ENCODE measurements around the gene DCAF4. TPM values are rescaled to one million over a fixed set of nuclear protein-coding genes. Genes with fewer than 3 reads are reported as not detected.

Gene DCAF4
- total and polyA plus RNA-seq, 4 experiments from 2014 or later = 7.2 to 26.9 (median 17.7) TPM

DNA sequence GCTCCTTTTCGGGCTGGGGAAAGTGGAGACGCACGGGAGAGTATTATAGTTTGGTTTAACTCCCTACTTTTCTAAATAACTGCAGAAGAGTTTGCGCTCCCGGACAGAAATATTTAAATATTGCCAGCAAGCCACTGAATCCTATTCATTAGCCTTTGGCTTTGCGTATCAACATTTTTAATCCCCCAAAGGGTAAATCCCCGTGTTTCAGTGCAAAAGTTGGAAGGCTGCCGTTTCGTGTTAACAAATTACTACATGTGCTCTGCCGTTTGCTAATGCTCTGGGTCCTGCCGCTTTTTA, 32.0 kb upstream of the DCAF4 start:
- CTCF ChIA-PET (ENCODE audit: partially characterized antibody) = interaction anchor here (1.0 to 7.6 kb wide), 7 partner anchors 10 to 378 kb away, joined by 3 to 67 read pairs (median 5); no protein-coding TSS in a partner anchor
- peaks cover 26 to 39% of the 10 kb centered on the region in 2 donors for H3K27me3 Mint-ChIP-seq
- H3K27ac Mint-ChIP-seq = peak overlapping the region in 6 of 7 donors; percentile 78 to 91 (median 88)
- H3K4me3 ChIP-seq (ENCODE audit: low read length in 2 of 2) = peak overlapping the region; percentile 78 to 79
- peaks cover 27% of the 10 kb centered on the region for H3K4me1 ChIP-seq (ENCODE audit: insufficient read depth, low read length)
- intact Hi-C loops (cut with micrococcal nuclease) = loop anchor here (1.0 to 10.0 kb wide), 5 partner anchors 11 to 1572 kb away; partner anchors contain the start of genes DCAF4 and SIPA1L1
- H3K36me3 Mint-ChIP-seq = peaks cover 0 to 10% of the 10 kb centered on the region in 2 donors
- no peaks in the 10 kb centered on the region for H3K9me3 Mint-ChIP-seq
- H3K36me3 ChIP-seq (ENCODE audit: insufficient read depth, low read length) = no peaks in the 10 kb centered on the region
- no peak overlapping the region for H3K27ac ChIP-seq (ENCODE audit: low read depth, low read length)
- DNase-seq = no peak
- H3K4me1 Mint-ChIP-seq = peaks cover 12 to 29% (median 22%) of the 10 kb centered on the region in 4 donors
- POLR2A ChIA-PET (ENCODE audit: partially characterized antibody) = interaction anchor here (0.6 to 2.5 kb wide), 4 partner anchors 31 to 377 kb away, joined by 3 to 9 read pairs (median 5); partner anchors contain the start of gene DCAF4
- H3K27me3 ChIP-seq (ENCODE audit: insufficient read depth, low read length) = peaks cover 9% of the 10 kb centered on the region
- H3K4me3 Mint-ChIP-seq = peak overlapping the region; percentile 88 to 99 (median 95)
- no peaks in the 10 kb centered on the region for H3K9me3 ChIP-seq (ENCODE audit: control insufficient read depth in 1 of 2, low read length in 2 of 2)

DNA sequence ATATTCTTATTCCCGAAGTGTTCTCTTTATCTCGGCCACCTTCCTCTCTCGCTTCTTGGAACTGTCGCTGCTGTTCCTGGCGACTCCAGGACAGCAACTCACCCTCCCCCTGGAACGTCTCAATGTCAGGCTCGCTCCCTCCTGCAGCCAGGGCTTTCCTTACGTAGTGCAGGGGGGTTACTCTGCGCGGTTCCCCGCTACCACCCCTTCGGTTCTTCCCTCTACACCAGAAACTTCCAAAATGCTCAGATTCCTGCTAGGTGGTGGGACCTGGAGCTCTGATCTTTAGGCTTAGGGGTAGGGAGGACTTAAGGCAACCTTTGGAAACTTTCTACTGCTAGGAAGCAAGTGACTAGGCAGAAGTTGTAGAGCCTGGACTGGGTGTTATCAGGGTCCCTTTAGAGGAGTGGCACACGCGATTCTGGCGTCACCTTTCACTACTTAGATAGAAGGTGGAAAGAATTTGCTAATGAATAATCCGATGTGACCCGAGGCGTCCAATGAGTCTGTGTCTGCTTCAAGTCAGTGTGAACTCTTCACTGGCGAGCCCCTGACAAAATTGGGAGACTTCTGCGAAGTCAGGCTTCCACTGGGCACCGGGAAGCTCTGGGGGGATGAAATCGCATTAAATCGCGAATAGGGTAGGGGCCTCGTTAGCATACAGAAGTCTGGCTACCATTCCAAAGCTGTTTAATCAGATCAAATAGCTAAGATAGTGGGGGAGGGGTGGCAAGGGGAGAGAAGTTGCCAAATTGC, 31.5 kb upstream of the DCAF4 start:
- intact Hi-C loops (cut with micrococcal nuclease) = loop anchor here (1.0 to 10.0 kb wide), 5 partner anchors 10 to 1572 kb away; partner anchors contain the start of genes DCAF4 and SIPA1L1
- H3K4me3 ChIP-seq (ENCODE audit: low read length in 2 of 2) = peak overlapping the region; percentile 78 to 79
- no peaks in the 10 kb centered on the region for H3K36me3 ChIP-seq (ENCODE audit: insufficient read depth, low read length)
- H3K9me3 ChIP-seq (ENCODE audit: control insufficient read depth in 1 of 2, low read length in 2 of 2) = no peaks in the 10 kb centered on the region
- Mint-ChIP-seq H3K9me3 (no peaks in the 10 kb centered on the region), H3K36me3 (peaks cover 0 to 10% of the 10 kb centered on the region in 2 donors), H3K27ac (peak overlapping the region in 6 of 7 donors; percentile 38 to 91 (median 88)), H3K4me3 (peak overlapping the region; percentile 88 to 99 (median 95)), H3K4me1 (peaks cover 12 to 29% (median 22%) of the 10 kb centered on the region in 4 donors), H3K27me3 (peaks cover 26 to 39% of the 10 kb centered on the region in 2 donors)
- peaks cover 9% of the 10 kb centered on the region for H3K27me3 ChIP-seq (ENCODE audit: insufficient read depth, low read length)
- peak in 3 of 5 donors; percentile 9 to 14 (median 13) for DNase-seq
- POLR2A ChIA-PET (ENCODE audit: partially characterized antibody) = interaction anchor here (0.6 to 2.5 kb wide), 4 partner anchors 31 to 378 kb away, joined by 3 to 9 read pairs (median 5); partner anchors contain the start of gene DCAF4
- peaks cover 27% of the 10 kb centered on the region for H3K4me1 ChIP-seq (ENCODE audit: insufficient read depth, low read length)
- CTCF ChIA-PET (ENCODE audit: partially characterized antibody) = interaction anchor here (1.0 to 7.6 kb wide), 7 partner anchors 9 to 379 kb away, joined by 3 to 67 read pairs (median 5); no protein-coding TSS in a partner anchor
- no peak overlapping the region for H3K27ac ChIP-seq (ENCODE audit: low read depth, low read length)

DNA sequence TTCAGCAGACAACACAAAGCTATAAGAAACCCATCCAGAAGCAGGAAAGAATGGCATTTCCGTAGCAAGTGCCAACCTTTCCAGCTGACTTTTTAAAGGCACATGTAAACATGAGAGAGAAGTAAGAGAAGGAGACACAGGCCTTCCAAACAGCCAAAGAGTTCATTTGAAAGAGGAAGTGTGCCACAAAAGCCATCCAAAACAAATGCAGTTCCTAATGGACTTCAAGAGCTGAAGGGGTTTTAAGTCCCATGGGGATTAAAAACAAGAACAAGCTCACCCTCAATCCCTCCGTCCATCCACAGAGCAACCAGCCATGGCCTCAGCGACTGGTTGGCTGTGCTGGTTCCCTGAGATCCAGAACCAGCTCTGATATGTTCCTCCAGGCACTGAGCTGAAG, 27.8 kb upstream of the DCAF4 start:
- Histone ChIP-seq H3K27me3 (ENCODE audit: insufficient read depth, low read length) (peaks cover 9% of the 10 kb centered on the region), H3K27ac (ENCODE audit: low read depth, low read length) (no peak overlapping the region), H3K36me3 (ENCODE audit: insufficient read depth, low read length) (no peaks in the 10 kb centered on the region), H3K4me1 (ENCODE audit: insufficient read depth, low read length) (peaks cover 12% of the 10 kb centered on the region), H3K4me3 (ENCODE audit: low read length in 2 of 2) (no peak overlapping the region), H3K9me3 (ENCODE audit: control insufficient read depth in 1 of 2, low read length in 2 of 2) (no peaks in the 10 kb centered on the region)
- no peak overlapping the region for H3K27ac Mint-ChIP-seq
- peaks cover 18 to 22% of the 10 kb centered on the region in 2 donors for H3K27me3 Mint-ChIP-seq
- no peak for DNase-seq
- intact Hi-C loops (cut with micrococcal nuclease) = loop anchor here (10.0 kb wide), 1 partner anchor 84 kb away; no protein-coding TSS in a partner anchor
- peaks cover 0 to 4% of the 10 kb centered on the region in 2 donors for H3K36me3 Mint-ChIP-seq
- ChIA-PET CTCF (ENCODE audit: partially characterized antibody) (interaction anchor here (0.7 to 2.4 kb wide), 5 partner anchors 16 to 386 kb away, joined by 3 to 15 read pairs (median 4); no protein-coding TSS in a partner anchor), POLR2A (ENCODE audit: partially characterized antibody) (no interaction called here)
- H3K4me1 Mint-ChIP-seq = peaks cover 6 to 18% (median 11%) of the 10 kb centered on the region in 4 donors
- H3K4me3 Mint-ChIP-seq = no peak overlapping the region
- H3K9me3 Mint-ChIP-seq = no peaks in the 10 kb centered on the region

DNA sequence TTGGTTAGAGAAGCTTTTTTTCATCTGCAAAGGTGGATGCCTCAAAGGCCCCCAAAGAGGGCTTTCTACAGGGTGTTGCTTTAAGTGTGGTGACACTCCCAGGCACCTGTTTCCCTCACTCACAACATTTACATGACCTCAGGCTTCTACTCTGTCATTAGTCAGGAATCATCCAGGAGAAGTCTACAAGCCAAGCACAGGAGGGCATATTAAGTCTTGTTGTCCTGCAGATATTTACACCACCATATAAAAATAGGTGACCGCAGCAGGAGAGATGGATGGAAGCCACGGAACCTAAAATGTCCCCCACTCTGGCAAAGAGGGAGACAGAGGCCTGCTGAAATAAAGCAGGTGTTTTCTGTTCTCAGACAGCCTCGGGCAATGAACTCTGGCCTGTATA, 24.9 kb upstream of the DCAF4 start:
- no peak overlapping the region for H3K27ac Mint-ChIP-seq
- ChIA-PET POLR2A (ENCODE audit: partially characterized antibody) (no interaction called here), CTCF (ENCODE audit: partially characterized antibody) (interaction anchor here (1.0 kb wide), 1 partner anchor 384 kb away, joined by 3 read pairs; no protein-coding TSS in a partner anchor)

DNA sequence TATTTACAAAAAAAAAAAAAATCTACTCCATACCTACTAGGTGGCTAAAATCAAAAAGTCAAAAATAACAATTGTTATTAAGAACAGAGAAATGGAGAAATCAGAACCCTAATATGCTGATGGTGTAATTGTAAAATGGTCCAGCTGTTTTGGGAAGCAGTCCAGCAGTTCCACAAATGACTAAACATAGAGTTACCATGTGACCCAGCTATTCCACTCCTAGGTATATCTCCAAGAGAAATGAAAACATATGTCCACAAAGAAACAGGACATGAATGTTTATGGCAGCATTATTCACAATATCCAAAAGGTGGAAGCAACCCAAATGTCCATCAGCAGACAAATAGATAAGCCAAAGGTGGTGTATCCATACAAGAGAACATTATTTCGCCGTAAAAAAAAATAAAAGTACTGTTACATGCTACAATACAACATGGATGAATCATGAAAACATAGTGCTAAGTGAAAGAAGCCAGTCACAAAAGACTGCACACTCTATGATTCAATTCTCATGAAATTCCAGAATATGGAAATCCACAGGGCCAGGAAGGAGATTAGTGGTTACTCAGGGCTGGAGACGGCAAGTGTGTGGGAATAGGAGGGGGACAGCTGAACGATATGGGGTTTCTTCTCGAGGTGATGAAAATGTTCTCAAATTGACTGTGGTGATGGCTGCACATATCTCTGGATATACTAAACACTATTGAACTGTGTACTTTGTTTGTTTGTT, 23.3 kb upstream of the DCAF4 start:
- intact Hi-C loops (cut with micrococcal nuclease) = no loop called here
- H3K27me3 ChIP-seq (ENCODE audit: insufficient read depth, low read length) = no peaks in the 10 kb centered on the region

More for the DNA sequence above, 24.9 kb upstream of the DCAF4 start:
- Histone ChIP-seq H3K27me3 (ENCODE audit: insufficient read depth, low read length) (no peaks in the 10 kb centered on the region), H3K9me3 (ENCODE audit: control insufficient read depth in 1 of 2, low read length in 2 of 2) (no peaks in the 10 kb centered on the region), H3K27ac (ENCODE audit: low read depth, low read length) (no peak overlapping the region), H3K4me3 (ENCODE audit: low read length in 2 of 2) (no peak overlapping the region), H3K36me3 (ENCODE audit: insufficient read depth, low read length) (no peaks in the 10 kb centered on the region), H3K4me1 (ENCODE audit: insufficient read depth, low read length) (no peaks in the 10 kb centered on the region)
- Mint-ChIP-seq H3K4me3 (no peak overlapping the region), H3K9me3 (no peaks in the 10 kb centered on the region), H3K4me1 (peaks cover 0 to 2% (median 0%) of the 10 kb centered on the region in 4 donors), H3K36me3 (no peaks in the 10 kb centered on the region), H3K27me3 (peaks cover 4 to 10% of the 10 kb centered on the region in 2 donors)
- no peak for DNase-seq
- intact Hi-C loops (cut with micrococcal nuclease) = no loop called here

DNA sequence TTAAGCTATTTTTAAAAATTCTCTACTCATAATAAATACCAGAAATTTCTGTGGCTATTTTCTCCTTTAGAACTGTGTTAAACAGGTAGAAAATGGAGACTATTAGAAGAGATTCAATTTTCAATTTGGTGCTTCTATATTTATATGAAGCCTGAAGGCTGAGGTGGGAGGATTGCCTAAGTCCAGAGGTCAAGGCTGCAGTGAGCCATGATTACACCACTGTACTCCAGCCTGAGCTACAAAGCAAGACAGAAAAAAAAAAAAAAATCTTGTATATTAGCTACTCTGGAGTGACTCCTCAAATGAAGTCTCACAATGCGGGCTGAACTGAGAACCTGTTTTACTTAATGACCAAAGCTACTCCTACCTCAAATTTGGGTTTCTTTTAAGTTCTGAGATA, 22.5 kb upstream of the DCAF4 start:
- Histone ChIP-seq H3K36me3 (ENCODE audit: insufficient read depth, low read length) (no peaks in the 10 kb centered on the region), H3K9me3 (ENCODE audit: control insufficient read depth in 1 of 2, low read length in 2 of 2) (no peaks in the 10 kb centered on the region), H3K4me1 (ENCODE audit: insufficient read depth, low read length) (no peaks in the 10 kb centered on the region), H3K27ac (ENCODE audit: low read depth, low read length) (no peak overlapping the region), H3K4me3 (ENCODE audit: low read length in 2 of 2) (no peak overlapping the region), H3K27me3 (ENCODE audit: insufficient read depth, low read length) (no peaks in the 10 kb centered on the region)
- Mint-ChIP-seq H3K36me3 (no peaks in the 10 kb centered on the region), H3K4me1 (peaks cover 0 to 2% (median 0%) of the 10 kb centered on the region in 4 donors), H3K4me3 (no peak overlapping the region), H3K27me3 (peaks cover 0 to 8% of the 10 kb centered on the region in 2 donors), H3K27ac (no peak overlapping the region), H3K9me3 (no peaks in the 10 kb centered on the region)
- intact Hi-C loops (cut with micrococcal nuclease) = no loop called here
- ChIA-PET CTCF (ENCODE audit: partially characterized antibody) (interaction anchor here (0.8 to 5.0 kb wide), 17 partner anchors 9 to 881 kb away, joined by 3 to 264 read pairs (median 6); partner anchors contain the start of genes DCAF4 and DPF3), POLR2A (ENCODE audit: partially characterized antibody) (interaction anchor here (0.6 to 2.5 kb wide), 4 partner anchors 13 to 391 kb away, joined by 4 to 7 read pairs (median 4); no protein-coding TSS in a partner anchor)
- DNase-seq = no peak

More for the DNA sequence above, 23.3 kb upstream of the DCAF4 start:
- ChIA-PET POLR2A (ENCODE audit: partially characterized antibody) (interaction anchor here (0.6 to 2.5 kb wide), 3 partner anchors 12 to 386 kb away, joined by 4 to 7 read pairs (median 5); no protein-coding TSS in a partner anchor), CTCF (ENCODE audit: partially characterized antibody) (interaction anchor here (1.1 to 5.0 kb wide), 10 partner anchors 12 to 880 kb away, joined by 4 to 264 read pairs (median 14); partner anchors contain the start of gene DPF3)
- H3K27me3 Mint-ChIP-seq = peaks cover 2 to 8% of the 10 kb centered on the region in 2 donors
- H3K36me3 ChIP-seq (ENCODE audit: insufficient read depth, low read length) = no peaks in the 10 kb centered on the region
- H3K36me3 Mint-ChIP-seq = no peaks in the 10 kb centered on the region
- DNase-seq = no peak
- H3K9me3 ChIP-seq (ENCODE audit: control insufficient read depth in 1 of 2, low read length in 2 of 2) = no peaks in the 10 kb centered on the region
- H3K9me3 Mint-ChIP-seq = no peaks in the 10 kb centered on the region
- no peak overlapping the region for H3K4me3 Mint-ChIP-seq
- peaks cover 0 to 2% (median 0%) of the 10 kb centered on the region in 4 donors for H3K4me1 Mint-ChIP-seq
- no peak overlapping the region for H3K27ac ChIP-seq (ENCODE audit: low read depth, low read length)
- no peak overlapping the region for H3K27ac Mint-ChIP-seq
- H3K4me1 ChIP-seq (ENCODE audit: insufficient read depth, low read length) = no peaks in the 10 kb centered on the region
- no peak overlapping the region for H3K4me3 ChIP-seq (ENCODE audit: low read length in 2 of 2)
